ENCODE data around the gene CCDC90B. TPM values are rescaled to one million over a fixed set of nuclear protein-coding genes. Genes with fewer than 3 reads are reported as not detected.
"Not testable (repeated sequence)": the region's sequence is repeated elsewhere in the genome, so short reads cannot be mapped to it uniquely, and the experiment has no call there.

CCDC90B gene
- total and polyA plus RNA-seq, 2 donors from 2014 or later = 31.6 to 38.7 TPM

GRCh38 chr11:83317757-83318690 is 31.9 kb upstream of the CCDC90B start:
- intact Hi-C loops (cut with DNase I) = no loop called here
- no peak for FAIRE-seq
- Histone ChIP-seq H3K27ac (ENCODE audit: low read depth in 2 of 2, low read length in 2 of 2) (no peak overlapping the region), H3K9me3 (ENCODE audit: control insufficient read depth in 2 of 3, insufficient read depth in 1 of 3, low read length in 3 of 3) (no peaks in the 10 kb centered on the region), H3K4me3 (ENCODE audit: low read length in 3 of 3) (no peak overlapping the region), H3K27me3 (ENCODE audit: control insufficient read depth, insufficient read depth, low read length) (no peaks in the 10 kb centered on the region), H3K4me1 (ENCODE audit: control insufficient read depth in 2 of 3, insufficient read depth in 2 of 3, low read depth in 1 of 3, low read length in 3 of 3) (no peaks in the 10 kb centered on the region), H3K9ac (ENCODE audit: low read length in 3 of 3) (no peak overlapping the region), H3K36me3 (ENCODE audit: control insufficient read depth in 2 of 3, insufficient read depth in 3 of 3, low read length in 3 of 3) (no peaks in the 10 kb centered on the region)
- no peak for DNase-seq
- no peak for TF ChIP-seq CTCF (IDR thresholded peaks at IDR 0.05; ENCODE audit: borderline replicate concordance, extremely low read depth, insufficient read depth)

GRCh38 chr11:83316897-83317268 is 30.7 kb upstream of the CCDC90B start:
- intact Hi-C loops (cut with DNase I); H3K4me3 ChIP-seq (ENCODE audit: low read length in 3 of 3); H3K9ac ChIP-seq (ENCODE audit: low read length in 3 of 3); H3K4me1 ChIP-seq (ENCODE audit: control insufficient read depth in 2 of 3, insufficient read depth in 2 of 3, low read depth in 1 of 3, low read length in 3 of 3); DNase-seq; H3K9me3 ChIP-seq (ENCODE audit: control insufficient read depth in 2 of 3, insufficient read depth in 1 of 3, low read length in 3 of 3); FAIRE-seq; H3K36me3 ChIP-seq (ENCODE audit: control insufficient read depth in 2 of 3, insufficient read depth in 3 of 3, low read length in 3 of 3); H3K27me3 ChIP-seq (ENCODE audit: control insufficient read depth, insufficient read depth, low read length); H3K27ac ChIP-seq (ENCODE audit: low read depth in 2 of 2, low read length in 2 of 2): not testable (repeated sequence)

- DNase-seq; H3K36me3 ChIP-seq (ENCODE audit: control insufficient read depth in 2 of 3, insufficient read depth in 3 of 3, low read length in 3 of 3); H3K9me3 ChIP-seq (ENCODE audit: control insufficient read depth in 2 of 3, insufficient read depth in 1 of 3, low read length in 3 of 3); H3K27me3 ChIP-seq (ENCODE audit: control insufficient read depth, insufficient read depth, low read length); H3K9ac ChIP-seq (ENCODE audit: low read length in 3 of 3); FAIRE-seq; H3K27ac ChIP-seq (ENCODE audit: low read depth in 2 of 2, low read length in 2 of 2); H3K4me1 ChIP-seq (ENCODE audit: control insufficient read depth in 2 of 3, insufficient read depth in 2 of 3, low read depth in 1 of 3, low read length in 3 of 3); intact Hi-C loops (cut with DNase I); H3K4me3 ChIP-seq (ENCODE audit: low read length in 3 of 3): not testable (repeated sequence)
Measured at GRCh38 chr11:83316143-83316896, 30.2 kb upstream of the CCDC90B start.

- no peaks in the 10 kb centered on the region for H3K4me1 ChIP-seq (ENCODE audit: control insufficient read depth in 2 of 3, insufficient read depth in 2 of 3, low read depth in 1 of 3, low read length in 3 of 3)
- intact Hi-C loops (cut with DNase I) = no loop called here
- DNase-seq (no peak), FAIRE-seq (no peak)
- H3K36me3 ChIP-seq (ENCODE audit: control insufficient read depth in 2 of 3, insufficient read depth in 3 of 3, low read length in 3 of 3) = no peaks in the 10 kb centered on the region
- H3K27ac ChIP-seq (ENCODE audit: low read depth in 2 of 2, low read length in 2 of 2) = no peak overlapping the region
- TF ChIP-seq CTCF (IDR thresholded peaks at IDR 0.05; ENCODE audit: borderline replicate concordance, extremely low read depth, insufficient read depth) = no peak
- no peak overlapping the region for H3K4me3 ChIP-seq (ENCODE audit: low read length in 3 of 3)
- H3K27me3 ChIP-seq (ENCODE audit: control insufficient read depth, insufficient read depth, low read length) = no peaks in the 10 kb centered on the region
- H3K9ac ChIP-seq (ENCODE audit: low read length in 3 of 3) = no peak overlapping the region
- no peaks in the 10 kb centered on the region for H3K9me3 ChIP-seq (ENCODE audit: control insufficient read depth in 2 of 3, insufficient read depth in 1 of 3, low read length in 3 of 3)
Measured at GRCh38 chr11:83312430-83312829, 26.3 kb upstream of the CCDC90B start.
